CMK (cell line): ENCODE results near the gene CHMP5.

ENCODE experiments used
- DNase-seq: peaks from one replicate; pipeline ENCODE4 v3.0.0-alpha.2; 2010; ENCODE audit warnings: low read depth

CHMP5 gene

GRCh38 chr9:33264473-33265177 is at the start of gene CHMP5, which contains the start of gene BAG1:
TSS of gene CHMP5 (plus strand) at chr9:33265049. CDS start at chr9:33265079, 30 bp downstream.
TSS of gene BAG1 (minus strand) at chr9:33264708.
- peak; percentile 97 for DNase-seq

GRCh38 chr9:33220681-33221567 is 43.9 kb upstream of the CHMP5 start:
- peak; percentile 52 for DNase-seq

DNA sequence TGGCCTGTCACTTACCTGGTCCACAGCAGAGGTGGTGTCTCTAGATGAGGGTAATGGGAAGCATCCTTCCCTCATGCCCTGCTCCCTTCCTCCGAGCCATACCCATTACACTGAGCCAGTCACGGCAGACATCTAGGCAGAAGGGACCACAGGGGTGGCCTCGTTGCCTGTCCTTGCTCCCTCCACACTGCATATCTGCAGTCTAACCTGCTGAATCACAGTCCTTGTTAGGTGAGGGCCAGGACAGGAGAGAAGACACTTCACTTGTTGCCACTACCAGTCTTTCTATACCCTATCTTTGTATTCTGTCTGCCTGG is 43.3 kb upstream of the CHMP5 start:
- DNase-seq: no peak

DNA sequence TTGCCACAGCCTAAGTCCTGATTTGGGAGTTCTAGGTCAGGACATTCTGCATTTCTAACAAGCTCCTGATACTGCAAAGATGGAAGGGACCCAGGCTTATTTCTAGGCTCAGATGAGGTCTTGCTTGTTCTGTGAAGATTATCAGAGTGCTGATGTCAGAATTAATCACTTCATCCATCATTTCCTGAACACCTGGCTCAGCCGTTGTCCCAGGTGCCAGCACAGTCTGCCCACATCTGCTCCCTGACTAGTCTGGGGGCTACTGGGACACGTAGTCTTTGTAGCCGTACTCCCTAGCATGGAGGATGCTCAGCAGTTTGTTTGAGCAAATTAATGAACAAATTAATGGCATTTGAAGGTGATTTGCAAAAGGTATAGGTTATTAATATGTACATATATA is 42.8 kb upstream of the CHMP5 start:
- DNase-seq: no peak

- no peak for DNase-seq
Observed at GRCh38 chr9:33223696-33224095, 41.2 kb upstream of the CHMP5 start.

GRCh38 chr9:33225319-33226147 is 39.3 kb upstream of the CHMP5 start:
- no peak for DNase-seq

DNA sequence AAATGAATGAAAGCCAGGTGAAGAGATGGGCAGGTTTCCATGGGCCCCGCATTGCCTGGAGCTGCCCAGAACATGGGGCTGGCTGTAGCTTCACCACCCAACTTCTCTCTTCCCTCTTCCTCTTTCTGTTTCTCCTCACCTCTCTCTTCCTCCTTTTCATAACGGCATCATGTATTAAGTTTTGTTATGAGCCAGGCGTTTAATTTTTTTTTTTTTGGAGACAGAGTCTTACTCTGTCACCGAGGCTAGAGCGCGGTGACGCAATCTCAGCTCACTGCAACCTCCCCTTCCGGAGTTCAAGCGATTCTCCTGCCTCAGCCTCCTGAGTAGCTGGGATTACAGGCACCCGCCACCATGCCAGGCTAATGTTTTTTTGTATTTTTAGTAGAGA is 37.8 kb upstream of the CHMP5 start:
- DNase-seq: no peak

GRCh38 chr9:33227741-33228140 is 37.1 kb upstream of the CHMP5 start:
- DNase-seq: no peak

- no peak for DNase-seq
Observed at GRCh38 chr9:33228606-33229005, 36.2 kb upstream of the CHMP5 start.

DNA sequence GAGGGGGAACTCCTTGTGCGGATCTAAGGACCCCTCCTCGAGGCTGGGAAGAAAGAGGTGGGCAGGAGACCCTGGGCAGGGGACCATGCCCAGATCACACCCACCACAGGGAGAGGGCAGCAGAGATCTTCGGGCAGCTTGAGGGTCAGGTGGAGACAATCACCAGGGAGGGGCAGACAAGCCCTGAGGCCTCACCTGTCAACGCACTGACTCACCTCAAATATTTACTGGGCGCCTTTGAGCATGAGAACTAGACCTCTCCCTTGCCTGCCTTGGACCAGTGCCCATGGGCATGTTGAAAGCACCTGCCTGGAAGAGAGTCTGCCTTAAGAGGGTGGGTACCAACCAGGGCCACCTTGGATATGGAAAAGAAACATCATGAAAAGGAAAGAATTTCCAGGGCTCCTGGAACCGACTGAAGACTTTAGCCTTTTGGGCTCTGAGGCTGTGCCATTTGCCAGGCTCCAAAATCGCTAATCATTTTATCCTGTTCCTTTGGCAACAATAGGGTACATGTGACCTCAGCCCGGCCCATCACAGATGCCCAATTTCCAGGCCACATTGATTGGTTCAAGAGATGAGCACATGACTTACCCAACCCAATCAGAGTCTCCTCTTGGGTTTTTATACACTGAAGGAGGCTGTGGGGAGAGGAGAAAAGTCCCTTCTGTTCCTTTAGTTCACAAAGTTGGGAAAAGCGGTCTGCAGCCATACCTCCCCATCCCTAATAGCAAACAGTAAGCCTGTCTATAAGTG is 35.3 kb upstream of the CHMP5 start:
- DNase-seq: no peak

DNA sequence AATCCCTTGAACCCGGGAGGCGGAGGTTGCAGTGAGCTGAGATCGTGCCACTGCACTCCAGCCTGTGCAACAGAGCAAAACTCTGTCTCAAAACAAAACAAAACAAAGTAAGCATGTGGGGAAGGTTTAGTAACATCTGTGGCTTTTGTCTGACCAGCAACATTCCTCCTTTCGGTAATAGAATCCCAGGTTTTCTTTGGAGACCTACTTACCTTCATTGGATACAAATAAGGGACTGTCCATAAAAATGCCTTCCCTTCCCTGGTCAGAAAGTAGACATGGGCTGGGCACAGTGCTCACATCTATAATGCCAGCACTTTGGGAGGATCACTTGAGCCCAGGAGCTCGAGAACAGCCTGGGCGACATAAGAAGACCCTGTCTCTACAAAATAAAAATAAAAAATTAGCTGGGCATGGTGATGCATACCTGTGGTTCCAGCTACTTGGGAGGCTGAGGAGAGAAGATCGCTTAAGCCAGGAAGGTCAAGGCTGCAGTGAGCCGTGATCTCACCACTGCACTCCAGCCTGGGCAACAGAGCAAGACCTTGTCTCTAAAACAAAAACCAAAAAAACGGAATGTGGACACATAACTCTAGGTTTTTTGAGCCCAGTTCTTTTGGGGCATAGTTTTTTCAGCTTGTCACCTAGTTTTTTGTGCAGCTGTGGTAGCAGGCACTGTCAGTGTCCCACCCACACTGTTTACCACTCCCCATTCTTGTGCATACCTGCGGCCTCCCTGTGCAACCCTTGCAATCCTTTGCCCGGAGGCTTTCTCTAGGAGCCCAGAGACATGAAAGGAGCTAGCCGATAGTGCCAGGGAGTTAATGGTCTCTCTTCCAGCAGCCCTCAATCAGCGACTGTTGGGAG is 33.9 kb upstream of the CHMP5 start:
- no peak for DNase-seq

DNA sequence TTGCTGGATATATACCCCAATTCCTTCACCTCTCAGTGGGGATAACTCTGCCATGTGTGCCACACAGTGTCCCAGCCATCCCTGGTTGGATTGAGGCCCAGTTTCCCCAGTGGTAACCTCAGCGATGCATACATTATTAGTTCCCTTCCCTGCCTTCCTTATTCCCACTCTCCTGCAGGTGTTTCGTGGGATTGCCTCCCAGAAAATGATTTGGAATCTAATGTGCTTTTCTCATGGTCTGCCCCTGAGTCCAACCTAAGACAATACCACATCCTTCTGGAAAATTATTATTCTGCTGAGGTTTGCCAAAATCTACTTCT is 33.3 kb upstream of the CHMP5 start:
- DNase-seq: no peak

DNA sequence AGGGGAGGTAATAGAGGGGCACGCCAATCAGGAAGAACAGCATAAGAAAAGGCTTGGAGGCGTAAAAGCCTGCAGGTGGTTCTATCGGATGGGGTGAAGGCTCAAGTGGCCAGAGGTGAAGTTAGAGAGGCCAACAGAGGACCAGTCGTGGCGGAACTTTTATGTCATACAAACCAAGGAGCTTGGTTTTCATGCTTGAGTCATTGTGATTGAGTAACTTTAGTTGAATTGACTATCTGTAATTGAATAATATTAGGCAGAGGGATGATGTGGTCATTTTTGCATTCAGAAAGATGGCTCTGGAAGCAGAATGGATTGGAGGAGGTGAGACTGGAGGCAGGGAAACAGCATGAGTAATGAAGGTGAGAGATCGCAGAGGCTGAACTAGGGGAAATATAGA is 32.0 kb upstream of the CHMP5 start:
- no peak for DNase-seq

DNA sequence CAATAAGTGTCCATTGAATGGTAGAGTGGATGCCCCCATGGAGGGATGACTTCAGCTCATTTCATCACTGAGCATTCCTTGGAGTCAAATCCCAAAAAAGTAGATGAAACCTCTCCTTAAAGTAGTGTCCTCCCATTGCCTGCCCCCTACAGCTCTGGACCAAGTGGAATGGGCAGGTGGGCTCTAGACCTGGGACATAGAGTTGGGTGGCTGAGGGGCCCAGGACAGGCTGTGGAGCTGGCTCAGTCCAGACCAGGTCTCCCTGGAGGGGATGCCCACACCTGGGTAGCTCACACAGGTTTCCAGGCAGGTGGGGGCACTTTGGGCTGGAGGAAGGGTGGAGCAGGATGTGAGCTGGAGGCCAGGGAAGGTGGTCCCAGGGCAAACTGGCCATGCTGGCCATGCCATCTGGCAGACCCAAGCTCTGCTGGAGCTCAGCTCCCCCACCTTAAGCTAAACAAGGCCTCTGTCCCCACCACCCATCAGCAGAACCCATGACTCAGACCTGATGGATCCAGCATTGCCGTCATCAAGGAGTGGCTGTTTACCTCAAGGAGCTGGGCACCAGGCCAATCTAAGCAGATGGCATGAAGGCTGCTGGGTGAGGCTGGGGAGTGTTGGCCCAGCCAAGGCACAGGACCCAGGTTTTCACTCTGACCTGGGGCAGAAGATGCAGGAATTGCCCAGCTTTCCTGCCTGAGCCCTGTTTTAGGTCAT is 31.1 kb upstream of the CHMP5 start:
- no peak for DNase-seq

DNA sequence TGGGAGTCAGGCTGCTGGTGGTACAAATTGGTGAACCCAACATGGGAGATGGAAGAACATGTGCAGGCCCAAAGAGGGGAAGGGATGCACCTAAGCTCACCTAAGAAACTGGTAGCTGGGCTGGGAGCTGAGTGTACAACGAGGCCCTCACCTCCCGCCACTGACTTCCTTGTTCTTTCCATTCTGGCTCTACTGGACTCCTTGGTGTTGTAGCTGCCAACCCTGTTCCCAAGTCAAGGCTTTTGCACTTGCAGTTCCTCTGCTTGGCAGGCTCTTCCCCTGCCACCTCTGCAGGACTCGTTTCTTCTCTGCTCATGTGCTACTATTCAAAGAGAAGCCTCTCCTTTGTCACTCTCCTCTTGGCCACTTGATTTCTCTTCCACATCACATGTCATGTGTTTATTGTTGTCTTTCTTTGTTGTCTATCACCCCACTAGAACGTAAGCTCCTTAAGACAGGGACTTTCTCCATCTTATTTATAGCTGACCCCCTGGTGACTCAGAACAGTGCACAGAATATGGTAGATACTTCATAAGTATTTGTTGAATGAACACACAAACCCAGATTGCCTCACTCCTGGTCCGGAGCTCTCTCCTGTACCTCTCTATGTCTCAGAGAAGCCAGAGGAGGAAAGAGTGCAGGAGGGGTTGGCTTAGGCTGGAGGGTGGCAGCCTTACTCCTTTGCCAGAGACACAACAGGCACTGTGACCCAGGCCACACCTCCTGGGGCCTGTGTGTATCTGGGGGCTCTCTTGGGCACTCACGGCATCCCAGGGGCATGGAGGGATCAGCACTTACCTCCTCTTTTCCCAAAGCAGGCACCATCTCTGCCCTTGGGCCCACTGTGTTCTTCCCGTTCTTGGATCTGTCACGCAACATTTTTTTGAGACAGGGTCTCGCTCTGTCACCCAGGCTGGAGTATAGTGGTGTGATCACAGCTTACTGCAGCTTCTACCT is 30.1 kb upstream of the CHMP5 start:
- DNase-seq: no peak

DNA sequence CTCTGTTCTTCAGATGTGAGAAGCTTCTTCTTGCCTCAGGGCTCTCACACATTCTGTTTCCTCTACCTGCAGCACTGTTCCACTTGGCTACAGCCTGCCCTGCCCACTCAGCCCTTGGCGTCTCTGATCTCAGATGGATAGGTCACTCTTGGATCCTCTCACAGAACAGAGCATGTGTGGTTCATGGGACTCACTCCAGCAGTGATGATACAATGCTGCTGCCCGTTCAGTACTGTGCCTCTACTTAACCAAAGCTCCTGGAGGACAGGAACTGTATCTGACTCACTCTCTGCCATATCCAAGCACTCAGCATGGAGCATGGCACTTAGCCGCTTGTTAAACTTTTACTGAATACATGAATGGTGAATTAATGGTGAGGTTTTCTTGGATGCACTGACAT is 28.3 kb upstream of the CHMP5 start:
- no peak for DNase-seq

DNA sequence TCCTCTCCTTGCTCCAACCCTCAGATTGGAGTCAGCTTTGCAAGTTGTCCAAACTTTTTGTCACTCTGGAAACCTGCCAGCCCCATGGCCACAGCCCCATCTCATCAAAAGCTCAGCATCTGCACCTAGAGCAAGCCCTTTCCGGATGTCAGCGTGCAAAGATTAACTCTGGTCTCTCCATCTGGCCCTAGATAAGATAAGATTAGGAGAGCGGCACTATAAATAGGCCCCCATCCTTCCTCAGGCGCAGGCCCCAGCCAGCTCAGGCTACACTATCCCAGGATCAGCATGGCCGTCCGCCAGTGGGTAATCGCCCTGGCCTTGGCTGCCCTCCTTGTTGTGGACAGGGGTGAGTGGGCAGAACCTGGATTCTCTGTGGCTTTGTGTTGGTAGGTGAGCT is 24.9 kb upstream of the CHMP5 start, which contains the start of gene SPINK4:
Gene SPINK4, plus strand, starts transcription at position 247 of the 400 bp plus-strand sequence. Its CDS starts 42 bp downstream, at position 289.
- DNase-seq: peak; percentile 97

GRCh38 chr9:33241298-33241697 is 23.6 kb upstream of the CHMP5 start:
- no peak for DNase-seq

GRCh38 chr9:33242609-33243134 is 22.2 kb upstream of the CHMP5 start:
- DNase-seq: no peak
